Measurements from ENCODE around the gene PRKCE. TPM values are rescaled to one million over a fixed set of nuclear protein-coding genes. Genes with fewer than 3 reads are reported as not detected.

PRKCE gene
- polyA plus RNA-seq, 3 donors, result 1.3 to 7.7 (median 2.3) TPM

GRCh38 chr2:46148369-46148736 is 496.9 kb downstream of the PRKCE start:
- H3K4me3 Mint-ChIP-seq, result no peak overlapping the region
- no peak overlapping the region for H3K27ac Mint-ChIP-seq

GRCh38 chr2:46150445-46150955 is 499.0 kb downstream of the PRKCE start:
- WGBS (ENCODE audit: insufficient coverage), result 100% methylated on average over 2 of the region's 3 CpGs
- H2AFZ ChIP-seq (ENCODE audit: insufficient read depth, low read depth, low read length, poor library complexity, severe bottlenecking), result no peak overlapping the region
- H3K27ac ChIP-seq (ENCODE audit: low read depth in 1 of 2, low read length in 2 of 2), result no peak overlapping the region
- Mint-ChIP-seq H3K4me3 (no peak overlapping the region), H3K36me3 (peaks cover 30 to 36% of the 10 kb centered on the region in 2 donors), H3K9me3 (peaks cover 0 to 2% (median 0%) of the 10 kb centered on the region in 7 donors), H3K27ac (no peak overlapping the region), H3K4me1 (peaks cover 10% of the 10 kb centered on the region), H3K27me3 (ENCODE audit: low read depth in 3 of 3) (peaks cover 0 to 2% (median 0%) of the 10 kb centered on the region in 3 donors)
- H3K9ac ChIP-seq (ENCODE audit: insufficient read depth, low read length, poor library complexity, severe bottlenecking), result no peak overlapping the region
- peaks cover 0 to 10% of the 10 kb centered on the region in 2 donors for H3K36me3 ChIP-seq (replicated peaks in 1 of 2; ENCODE audit: control insufficient read depth in 1 of 2, insufficient read depth in 2 of 2, low read length in 2 of 2)
- intact Hi-C loops (cut with micrococcal nuclease), result no loop called here
- H3K27me3 ChIP-seq (ENCODE audit: control insufficient read depth in 2 of 2, insufficient read depth in 2 of 2, low read length in 2 of 2), result no peaks in the 10 kb centered on the region
- no peaks in the 10 kb centered on the region for H3K79me2 ChIP-seq (ENCODE audit: insufficient read depth, low read length)
- H3K9me3 ChIP-seq (replicated peaks in 1 of 2; ENCODE audit: control insufficient read depth in 1 of 2, insufficient read depth in 1 of 2, low read length in 2 of 2), result no peaks in the 10 kb centered on the region
- DNase-seq, result no peak
- no peaks in the 10 kb centered on the region for H3K4me1 ChIP-seq (ENCODE audit: control insufficient read depth in 1 of 2, insufficient read depth in 2 of 2, low read length in 2 of 2)
- TF ChIP-seq CTCF (IDR thresholded peaks at IDR 0.05), result no peak
- no peak overlapping the region for H3K4me3 ChIP-seq (replicated peaks in 1 of 3; ENCODE audit: low read depth in 2 of 3, low read length in 3 of 3)
- H4K20me1 ChIP-seq (ENCODE audit: insufficient read depth, low read length), result no peaks in the 10 kb centered on the region
- H3K4me2 ChIP-seq (replicated peaks; ENCODE audit: extremely low read depth, low read length, poor library complexity, severe bottlenecking), result no peak overlapping the region

More at GRCh38 chr2:46148369-46148736, 496.9 kb downstream of the PRKCE start:
- Histone ChIP-seq H3K4me3 (replicated peaks in 1 of 3; ENCODE audit: low read depth in 2 of 3, low read length in 3 of 3) (no peak overlapping the region), H2AFZ (ENCODE audit: insufficient read depth, low read depth, low read length, poor library complexity, severe bottlenecking) (no peak overlapping the region), H3K27me3 (ENCODE audit: control insufficient read depth in 2 of 2, insufficient read depth in 2 of 2, low read length in 2 of 2) (no peaks in the 10 kb centered on the region), H3K27ac (ENCODE audit: low read depth in 1 of 2, low read length in 2 of 2) (no peak overlapping the region), H3K79me2 (ENCODE audit: insufficient read depth, low read length) (no peaks in the 10 kb centered on the region), H3K36me3 (replicated peaks in 1 of 2; ENCODE audit: control insufficient read depth in 1 of 2, insufficient read depth in 2 of 2, low read length in 2 of 2) (peaks cover 0 to 14% of the 10 kb centered on the region in 2 donors), H3K9ac (ENCODE audit: insufficient read depth, low read length, poor library complexity, severe bottlenecking) (no peak overlapping the region), H3K4me2 (replicated peaks; ENCODE audit: extremely low read depth, low read length, poor library complexity, severe bottlenecking) (no peak overlapping the region), H3K9me3 (replicated peaks in 1 of 2; ENCODE audit: control insufficient read depth in 1 of 2, insufficient read depth in 1 of 2, low read length in 2 of 2) (no peaks in the 10 kb centered on the region), H3K4me1 (ENCODE audit: control insufficient read depth in 1 of 2, insufficient read depth in 2 of 2, low read length in 2 of 2) (no peaks in the 10 kb centered on the region), H4K20me1 (ENCODE audit: insufficient read depth, low read length) (no peaks in the 10 kb centered on the region)
- TF ChIP-seq CTCF (IDR thresholded peaks at IDR 0.05), result no peak
- 90% methylated on average over 1 of the region's 2 CpGs for WGBS (ENCODE audit: insufficient coverage)
- H3K4me1 Mint-ChIP-seq, result peaks cover 9% of the 10 kb centered on the region
- H3K9me3 Mint-ChIP-seq, result no peaks in the 10 kb centered on the region
- DNase-seq, result no peak
- peaks cover 31 to 33% of the 10 kb centered on the region in 2 donors for H3K36me3 Mint-ChIP-seq
- peaks cover 0 to 2% (median 0%) of the 10 kb centered on the region in 3 donors for H3K27me3 Mint-ChIP-seq (ENCODE audit: low read depth in 3 of 3)
- intact Hi-C loops (cut with micrococcal nuclease), result no loop called here
